ENCODE data around the gene TSC2. TPM values are rescaled to one million over a fixed set of nuclear protein-coding genes. Genes with fewer than 3 reads are reported as not detected.
"Not testable (repeated sequence)": the region's sequence is repeated elsewhere in the genome, so short reads cannot be mapped to it uniquely, and the experiment has no call there.

TSC2 gene
- total RNA-seq, 1 donor from 2014 or later: 67.9 TPM

DNA sequence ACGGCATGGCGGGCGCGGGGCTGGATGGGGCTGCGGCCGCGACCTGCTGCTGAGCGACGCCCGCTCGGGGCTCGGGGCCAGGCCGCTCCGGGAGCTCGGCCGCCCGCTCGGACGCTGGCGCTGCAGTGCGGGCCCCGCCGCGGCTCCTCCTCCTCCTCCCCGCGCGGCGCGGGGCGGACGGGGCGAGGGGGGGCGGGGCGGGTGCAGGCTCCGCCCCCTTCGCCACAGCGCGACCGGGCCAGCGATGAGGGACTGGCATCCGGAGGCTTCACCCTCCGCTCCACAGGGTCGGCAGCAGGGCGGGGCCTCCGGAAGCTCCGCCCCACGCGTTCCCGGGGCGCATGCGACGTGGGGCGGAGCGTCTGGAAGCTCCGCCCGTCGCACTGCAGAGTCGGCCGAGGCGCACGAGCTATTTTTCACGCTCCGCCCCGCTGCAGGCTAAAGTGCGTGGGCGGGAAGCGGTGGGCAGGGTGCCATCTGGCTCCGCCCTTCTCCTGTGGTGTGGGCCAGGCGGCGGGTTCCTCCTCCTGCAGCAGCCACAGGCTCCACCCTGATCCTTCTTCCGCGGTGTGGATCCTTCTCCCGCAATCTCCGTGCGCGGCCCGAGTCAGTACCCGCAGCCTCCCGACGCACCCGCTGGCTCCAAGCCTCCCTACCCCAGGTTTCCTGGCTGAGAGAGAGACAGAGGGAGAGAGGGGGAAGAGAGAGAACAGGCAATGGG is 88.1 kb downstream of the TSC2 start, which contains the start of gene PKD1:
PKD1 (minus strand) TSS at position 129 of the 721 bp plus-strand sequence. CDS start 209 bp downstream, outside the sequence.
- not testable (repeated sequence) for H3K36me3 ChIP-seq (ENCODE audit: control insufficient read depth, insufficient read depth, low read length); H3K27me3 ChIP-seq (ENCODE audit: control insufficient read depth, insufficient read depth, low read length)
- peak within 1 kb of the TSS; percentile 45 for H3K4me3 ChIP-seq (ENCODE audit: low read depth, low read length)
- peak; percentile 63 for DNase-seq (ENCODE audit: low read depth)

Other genes starting within 250 kb of the TSC2 start
- 62.8 and 98.4 TPM in 2 replicates for gene HAGH, start 221.2 kb upstream of the TSC2 start, total RNA-seq
- 59.7 and 77.3 TPM in 2 replicates for gene FAHD1, start 220.8 kb upstream of the TSC2 start, total RNA-seq
- gene MEIOB, start 175.8 kb upstream of the TSC2 start, total RNA-seq: 5.0 and 6.2 TPM in 2 replicates
- 0.89 and 0.92 TPM in 2 replicates for gene HS3ST6, start 129.6 kb upstream of the TSC2 start, total RNA-seq
- 11.7 and 12.0 TPM in 2 replicates for gene MSRB1, start 104.8 kb upstream of the TSC2 start, total RNA-seq
- gene RPL3L, start 93.3 kb upstream of the TSC2 start, total RNA-seq: not detected in 2 replicates
- gene NDUFB10, start 88.4 kb upstream of the TSC2 start, total RNA-seq: 280 and 289 TPM in 2 replicates
- gene RPS2, start 83.2 kb upstream of the TSC2 start, total RNA-seq: 4,278 and 4,383 TPM in 2 replicates
- gene RNF151, start 81.1 kb upstream of the TSC2 start, total RNA-seq: not detected in 2 replicates
- gene TBL3, start 75.9 kb upstream of the TSC2 start, total RNA-seq: 53.5 and 70.3 TPM in 2 replicates
- gene NOXO1, start 66.5 kb upstream of the TSC2 start, total RNA-seq: 0.96 TPM in 1 of 2 replicates, not detected in the other
- 30.2 and 32.7 TPM in 2 replicates for gene GFER, start 63.8 kb upstream of the TSC2 start, total RNA-seq
- gene SYNGR3, start 58.0 kb upstream of the TSC2 start, total RNA-seq: 11.3 and 20.1 TPM in 2 replicates
- 48.1 and 57.7 TPM in 2 replicates for gene ZNF598, start 38.2 kb upstream of the TSC2 start, total RNA-seq
- gene NPW, start 28.2 kb upstream of the TSC2 start, total RNA-seq: not detected in 2 replicates
- 27.5 and 46.3 TPM in 2 replicates for gene NHERF2, start 21.1 kb upstream of the TSC2 start, total RNA-seq
- 39.3 and 44.1 TPM in 2 replicates for gene NTHL1, start 151 bp upstream of the TSC2 start, total RNA-seq
- 85.6 and 102 TPM in 2 replicates for gene PKD1, start 87.9 kb downstream of the TSC2 start, total RNA-seq
- gene RAB26, start 100.6 kb downstream of the TSC2 start, total RNA-seq: 0.54 and 0.68 TPM in 2 replicates
- gene TRAF7, start 107.8 kb downstream of the TSC2 start, total RNA-seq: 82.7 and 83.9 TPM in 2 replicates
- 0.07 and 0.08 TPM in 2 replicates for gene CASKIN1, start 148.6 kb downstream of the TSC2 start, total RNA-seq
- gene MLST8, start 157.5 kb downstream of the TSC2 start, total RNA-seq: 77.2 and 102 TPM in 2 replicates
- 2.0 and 4.2 TPM in 2 replicates for gene BRICD5, start 162.9 kb downstream of the TSC2 start, total RNA-seq
- 15.7 and 17.7 TPM in 2 replicates for gene PGP, start 166.9 kb downstream of the TSC2 start, total RNA-seq
- gene E4F1, start 175.6 kb downstream of the TSC2 start, total RNA-seq: 28.6 and 36.9 TPM in 2 replicates
- gene DNASE1L2, start 188.5 kb downstream of the TSC2 start, total RNA-seq: 0.21 and 2.3 TPM in 2 replicates
- 81.7 and 86.7 TPM in 2 replicates for gene ECI1, start 203.6 kb downstream of the TSC2 start, total RNA-seq
- gene RNPS1, start 220.1 kb downstream of the TSC2 start, total RNA-seq: 243 and 268 TPM in 2 replicates

Data from kidney epithelial cell (primary cell).